Fibroblast of mammary gland (primary cell): ENCODE data around the gene SMC4.
A peak's percentile ranks its signal among the peaks of the same experiment; 100 is the strongest.
"Not testable (repeated sequence)": the region's sequence is repeated elsewhere in the genome, so short reads cannot be mapped to it uniquely, and the experiment has no call there.

Experiments used
- DNase-seq: peaks from one replicate; pipeline ENCODE4 v3.0.0-alpha.2; 2010; ENCODE audit warnings: low read depth
- H3K4me3 ChIP-seq: 2 replicates; pipeline ENCODE4 v1.5.1; 2011; ENCODE audit warnings: low read depth, mild to moderate bottlenecking, low read length, moderate library complexity; ENCODE audit not compliant: control insufficient read depth
- TF ChIP-seq, protein P1 (sequence below): conservative IDR thresholded peaks from 2 replicates; pipeline ENCODE4 v1.5.1; 2011; ENCODE audit warnings: low read depth, low read length, inconsistent platforms; ENCODE audit not compliant: control insufficient read depth, insufficient read depth

The SMC4 gene

DNA sequence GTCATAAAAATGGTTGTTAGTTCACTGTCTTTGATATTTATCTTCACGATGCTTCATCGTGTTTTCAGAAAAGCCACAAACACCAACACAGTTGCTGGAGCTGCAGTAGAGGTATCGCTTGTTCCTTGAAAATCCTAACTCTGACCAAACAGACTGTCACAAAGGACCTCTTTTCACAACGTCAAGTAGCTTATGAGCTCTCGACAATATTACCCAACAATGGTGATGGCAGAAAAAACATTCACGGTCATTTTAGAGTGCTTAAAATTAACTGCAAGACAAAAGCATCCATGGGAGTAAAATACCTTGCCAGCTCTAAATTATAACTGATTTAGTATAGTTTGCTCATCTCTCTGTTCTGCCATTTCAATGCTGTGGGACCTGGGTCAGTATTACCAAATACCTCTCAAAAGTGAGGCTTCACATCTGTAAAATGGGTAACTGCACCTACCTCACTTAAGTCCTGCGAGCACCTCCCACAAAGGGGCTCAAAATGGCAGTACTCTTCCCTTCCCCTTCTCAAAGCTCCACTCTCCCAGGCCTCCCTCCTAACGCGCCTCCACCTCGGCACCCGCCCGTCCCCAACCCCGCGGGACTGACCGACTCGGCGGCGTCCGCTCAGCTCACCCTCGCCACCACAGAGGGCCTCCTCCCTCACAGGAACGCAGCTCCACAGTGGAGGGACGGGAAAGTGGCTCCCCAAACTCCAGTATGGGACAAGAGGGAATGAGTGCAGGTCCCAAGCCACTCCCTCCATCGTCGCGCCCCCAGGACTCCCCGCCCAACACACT is 49.6 kb downstream of the SMC4 start:
- peak overlapping the region; percentile 92 for H3K4me3 ChIP-seq
- TF ChIP-seq, protein P1, sequence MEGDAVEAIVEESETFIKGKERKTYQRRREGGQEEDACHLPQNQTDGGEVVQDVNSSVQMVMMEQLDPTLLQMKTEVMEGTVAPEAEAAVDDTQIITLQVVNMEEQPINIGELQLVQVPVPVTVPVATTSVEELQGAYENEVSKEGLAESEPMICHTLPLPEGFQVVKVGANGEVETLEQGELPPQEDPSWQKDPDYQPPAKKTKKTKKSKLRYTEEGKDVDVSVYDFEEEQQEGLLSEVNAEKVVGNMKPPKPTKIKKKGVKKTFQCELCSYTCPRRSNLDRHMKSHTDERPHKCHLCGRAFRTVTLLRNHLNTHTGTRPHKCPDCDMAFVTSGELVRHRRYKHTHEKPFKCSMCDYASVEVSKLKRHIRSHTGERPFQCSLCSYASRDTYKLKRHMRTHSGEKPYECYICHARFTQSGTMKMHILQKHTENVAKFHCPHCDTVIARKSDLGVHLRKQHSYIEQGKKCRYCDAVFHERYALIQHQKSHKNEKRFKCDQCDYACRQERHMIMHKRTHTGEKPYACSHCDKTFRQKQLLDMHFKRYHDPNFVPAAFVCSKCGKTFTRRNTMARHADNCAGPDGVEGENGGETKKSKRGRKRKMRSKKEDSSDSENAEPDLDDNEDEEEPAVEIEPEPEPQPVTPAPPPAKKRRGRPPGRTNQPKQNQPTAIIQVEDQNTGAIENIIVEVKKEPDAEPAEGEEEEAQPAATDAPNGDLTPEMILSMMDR, result no peak
- DNase-seq, result peak; percentile 51

DNA sequence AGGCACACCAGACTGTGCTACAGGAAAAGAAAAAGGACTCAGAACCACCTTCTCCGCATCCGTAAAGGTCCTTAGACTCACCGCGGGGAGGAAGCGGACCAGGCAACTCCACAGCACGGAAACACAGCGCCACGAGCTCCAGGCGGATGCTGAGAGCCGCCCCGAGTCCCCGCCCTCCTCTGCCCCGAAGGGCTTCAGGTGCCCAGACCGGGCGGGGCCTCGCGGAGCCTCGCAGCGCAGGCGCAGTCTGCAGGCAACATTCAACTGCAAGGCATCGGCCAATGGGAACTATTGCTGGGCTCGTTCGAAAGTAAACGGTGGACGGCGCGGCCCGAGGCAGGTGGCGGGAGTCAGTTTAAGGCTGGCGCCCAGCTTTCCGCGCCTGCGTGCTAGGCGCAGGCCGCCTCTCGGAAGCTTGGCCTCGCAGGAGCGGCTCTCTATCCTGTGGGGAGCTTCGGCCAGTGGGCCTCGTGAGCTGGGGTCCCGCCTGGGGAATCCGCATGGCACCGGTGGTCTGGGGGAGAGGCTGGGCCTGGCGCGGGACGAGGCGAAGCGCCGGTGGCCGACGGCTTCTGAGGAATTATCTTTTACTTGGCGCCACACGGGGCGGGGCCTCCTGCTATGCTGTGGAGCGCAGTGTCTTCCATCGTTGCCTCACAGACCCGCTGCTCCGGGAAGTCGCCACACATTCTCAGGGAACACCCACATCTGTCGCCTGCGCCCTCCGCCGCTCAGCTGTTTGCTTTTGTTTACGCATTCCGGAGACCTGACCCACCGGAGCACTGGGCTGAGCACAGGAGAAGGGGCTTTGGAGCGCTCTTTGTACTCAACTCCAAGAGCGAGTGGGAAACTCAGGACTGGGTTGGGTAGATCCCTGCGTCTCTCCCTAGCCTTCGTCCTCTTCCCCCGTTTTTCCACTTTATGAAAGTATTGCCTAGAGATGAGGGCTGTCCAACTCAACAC is 50.5 kb downstream of the SMC4 start, which contains the start of gene TRIM59:
Gene TRIM59 (minus strand): TSS at position 151 of the 963 bp plus-strand sequence. CDS start 10,603 bp downstream, outside the sequence.
- peak within 1 kb of the TSS; percentile 92 for H3K4me3 ChIP-seq
- TF ChIP-seq, protein P1, result no peak
- peak; percentile 95 for DNase-seq

DNA sequence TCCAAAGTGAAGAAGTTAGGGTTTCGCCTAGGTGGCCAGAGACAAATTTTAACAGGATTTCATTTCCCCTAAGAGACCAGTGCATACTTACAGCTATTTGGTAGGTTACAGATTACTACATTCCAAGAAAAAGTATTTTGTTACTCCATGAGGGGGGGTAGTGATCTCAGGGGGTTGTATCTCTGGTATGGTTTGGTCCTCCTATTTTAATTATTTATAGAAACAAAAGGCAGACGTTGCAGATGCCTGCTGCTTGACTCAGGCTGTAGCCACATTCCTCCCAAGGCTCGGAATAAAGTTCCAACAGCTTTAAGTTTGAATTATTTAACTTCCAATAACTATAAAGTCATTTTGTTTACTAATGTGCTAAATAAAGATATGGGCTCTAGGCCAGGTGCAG is 51.4 kb downstream of the SMC4 start:
- no peak overlapping the region for H3K4me3 ChIP-seq
- DNase-seq, result peak; percentile 82
- TF ChIP-seq, protein P1, result peak; percentile 27

DNA sequence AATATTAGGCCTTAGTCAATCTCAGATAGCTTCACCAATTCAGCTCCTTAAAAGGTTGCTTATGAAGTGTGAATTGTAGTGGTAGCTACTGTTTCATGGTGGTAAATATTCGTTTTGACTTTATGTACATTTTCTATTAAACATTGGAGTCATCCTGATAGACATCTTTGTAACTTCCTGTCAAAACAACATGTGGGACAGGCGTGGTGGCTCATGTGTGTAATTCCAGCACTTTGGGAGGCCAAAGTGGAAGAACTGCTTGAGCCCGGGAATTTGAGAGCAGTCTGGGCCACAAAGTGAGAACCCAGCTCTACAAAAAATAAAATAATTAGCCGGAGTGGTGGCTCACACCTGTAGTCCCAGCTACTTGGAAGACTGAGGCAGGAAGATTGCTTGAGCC is 52.2 kb downstream of the SMC4 start:
- TF ChIP-seq, protein P1, result no peak
- H3K4me3 ChIP-seq, result no peak overlapping the region
- no peak for DNase-seq

DNA sequence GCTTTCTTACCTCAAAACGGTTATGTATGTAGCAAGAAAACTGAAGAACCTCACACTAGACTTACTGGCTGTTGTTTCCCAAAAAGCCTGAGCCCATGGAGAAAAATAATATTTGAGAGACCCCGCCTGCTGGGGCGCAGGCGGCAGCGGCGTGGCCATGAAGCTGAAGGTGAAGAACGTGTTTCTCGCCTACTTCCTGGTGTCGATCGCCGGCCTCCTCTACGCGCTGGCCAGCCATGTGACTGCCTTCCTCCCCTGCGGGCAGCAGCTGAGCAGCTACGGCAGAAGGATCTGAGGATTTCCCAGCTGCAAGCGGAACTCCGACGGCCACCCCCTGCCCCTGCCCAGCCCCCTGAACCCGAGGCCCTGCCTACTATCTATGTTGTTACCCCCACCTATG is 52.8 kb downstream of the SMC4 start:
- DNase-seq, result not testable (repeated sequence)

GRCh38 chr3:160454995-160455394 is 55.5 kb downstream of the SMC4 start:
- no peak for DNase-seq
- no peak overlapping the region for H3K4me3 ChIP-seq
- TF ChIP-seq, protein P1, result no peak

More for the DNA sequence above, 52.8 kb downstream of the SMC4 start:
- H3K4me3 ChIP-seq, result not testable (repeated sequence)

GRCh38 chr3:160455846-160456245 is 56.4 kb downstream of the SMC4 start:
- TF ChIP-seq, protein P1, result no peak
- DNase-seq, result no peak
- no peak overlapping the region for H3K4me3 ChIP-seq
